Islet precursor cell (in vitro differentiated cells): ENCODE data around the gene ACSL1.
"Not testable (repeated sequence)": the region's sequence is repeated elsewhere in the genome, so short reads cannot be mapped to it uniquely, and the experiment has no call there.

ENCODE experiments used
- DNase-seq: peaks from one replicate; pipeline ENCODE4 v3.0.0-alpha.2; 2018

ACSL1 gene

DNA sequence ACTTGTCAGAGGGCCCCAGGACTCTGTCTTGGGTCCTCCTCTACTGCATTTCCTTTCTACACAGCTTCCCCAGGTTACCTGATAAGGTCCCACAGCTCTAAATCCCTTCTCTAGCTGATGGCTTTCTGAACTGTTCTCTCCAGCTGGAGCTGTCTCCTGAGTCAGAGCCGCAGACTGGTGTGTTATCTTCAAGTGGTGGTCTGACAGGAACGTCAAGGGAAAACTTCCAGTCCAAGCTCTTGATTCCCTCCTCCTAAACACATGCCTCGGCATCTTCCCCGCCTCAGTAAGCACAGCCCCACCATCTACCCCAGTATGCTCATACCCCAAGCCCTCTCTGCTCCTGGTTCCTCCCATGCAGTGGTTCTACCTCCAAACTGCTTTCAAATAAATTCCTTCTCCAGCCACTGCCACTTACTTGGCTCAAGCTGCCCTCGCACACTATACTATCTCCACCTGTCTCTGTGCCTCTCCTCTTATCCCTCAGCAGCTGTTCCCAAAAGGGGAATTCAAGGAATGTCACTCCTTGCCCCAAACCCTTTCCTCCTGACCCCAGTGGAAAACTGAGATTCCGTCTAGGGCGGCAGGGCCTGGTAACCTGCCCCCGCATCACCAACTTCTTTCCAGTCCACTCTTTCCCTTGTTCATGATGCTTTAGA is 74.7 kb downstream of the ACSL1 start:
- DNase-seq = peak; percentile 66

DNA sequence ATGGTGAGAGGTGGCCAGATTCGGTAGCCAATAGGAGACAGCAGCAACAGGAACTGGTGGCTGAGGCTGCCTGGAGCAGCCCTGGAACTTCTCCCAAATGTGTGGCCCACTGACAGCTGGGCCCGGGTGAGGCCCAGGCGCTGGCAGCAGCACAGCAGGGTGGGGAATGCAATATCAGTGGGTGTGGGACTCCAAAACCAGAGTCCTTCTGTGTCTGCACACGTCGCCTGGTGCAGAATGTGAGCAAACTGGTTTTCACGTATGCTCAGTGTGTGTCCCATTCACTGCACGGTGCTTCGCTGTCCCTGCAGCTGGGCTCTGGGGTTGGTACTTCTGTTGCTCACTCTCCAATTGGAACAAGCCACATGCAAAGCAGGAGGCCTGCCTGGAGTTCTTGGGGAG is 77.5 kb downstream of the ACSL1 start:
- DNase-seq = peak; percentile 93

DNA sequence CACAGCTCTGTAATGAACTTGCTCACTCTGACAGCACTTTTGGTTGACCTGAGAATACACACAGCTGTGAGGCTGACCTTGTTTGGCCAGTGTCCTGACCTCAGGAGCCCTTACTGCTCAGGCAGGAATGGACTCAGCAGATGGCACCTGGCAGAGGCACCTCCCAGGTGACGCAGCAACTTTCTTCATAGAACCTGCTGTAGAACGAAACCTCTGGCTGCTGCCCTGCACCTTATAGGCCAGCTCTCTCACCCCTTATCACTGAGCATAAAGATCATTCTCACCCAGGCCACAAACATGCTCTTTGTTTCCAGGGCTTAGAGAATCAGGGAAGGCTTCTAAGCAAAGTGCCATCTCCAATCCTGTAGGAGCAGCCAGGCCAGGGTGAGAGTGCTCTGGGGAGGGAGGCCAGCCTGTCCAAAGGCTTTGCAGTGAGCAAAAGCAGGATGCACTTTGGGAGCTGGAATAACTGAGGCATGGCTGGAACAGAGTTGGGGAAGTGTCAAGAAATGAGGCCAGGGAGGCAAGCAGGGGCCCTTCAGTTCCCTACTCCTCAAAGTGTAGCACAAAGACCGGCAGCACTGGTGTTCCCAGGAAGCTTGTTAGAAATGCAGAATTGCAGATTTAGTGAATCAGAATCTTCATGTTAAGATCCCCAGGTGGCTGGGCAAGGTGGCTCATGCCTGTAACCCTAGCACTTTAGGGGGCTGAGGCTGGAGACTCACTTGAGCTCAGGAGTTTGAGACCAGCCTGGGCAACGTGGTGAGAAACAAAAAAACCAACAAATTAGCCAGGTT is 78.5 kb downstream of the ACSL1 start:
- peak; percentile 70 for DNase-seq

DNA sequence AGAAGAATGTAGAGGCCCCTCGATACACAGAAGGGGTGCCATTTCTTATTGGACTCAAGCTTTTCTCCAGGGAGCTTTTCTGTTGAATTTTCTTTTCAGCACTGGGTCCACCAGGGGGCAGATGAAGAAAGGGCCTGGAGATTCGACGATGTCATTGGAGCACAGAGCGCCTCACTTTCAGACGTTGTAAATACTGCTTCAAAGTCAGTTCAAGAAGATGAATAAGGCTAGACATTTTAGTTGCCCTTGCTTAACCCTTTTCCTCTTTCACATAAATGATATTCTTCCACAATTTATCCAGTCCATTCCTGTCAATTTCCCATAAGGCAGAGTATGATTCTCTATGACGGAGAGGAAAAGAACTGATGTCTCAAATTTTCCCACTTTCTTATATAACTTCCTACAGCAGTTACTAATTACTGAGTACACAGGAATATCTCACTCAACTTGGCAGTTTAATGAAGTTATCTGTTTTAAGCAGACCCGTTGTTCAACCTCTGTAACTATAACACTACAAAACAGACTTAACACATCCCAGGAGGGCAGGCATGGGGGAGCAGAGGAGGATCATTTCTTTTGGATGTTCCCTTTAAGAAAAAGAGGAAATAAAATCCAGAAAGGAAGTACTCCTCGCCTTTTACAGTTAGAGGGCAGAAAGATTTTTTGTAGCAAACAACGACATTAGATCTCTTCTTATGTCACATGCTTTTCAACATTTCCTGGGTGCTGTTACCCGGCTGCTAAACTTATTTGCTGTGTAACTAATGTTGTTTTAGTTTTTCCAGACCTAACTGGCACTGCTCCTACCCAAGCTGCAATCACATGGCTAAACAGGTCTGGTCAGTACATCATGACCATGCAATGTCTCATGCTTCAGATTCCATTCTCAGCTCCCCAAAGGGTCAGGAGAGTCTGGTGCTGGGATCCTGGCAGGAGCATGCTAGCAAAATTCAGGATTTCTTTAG is 79.7 kb downstream of the ACSL1 start:
- DNase-seq = peak; percentile 88

DNA sequence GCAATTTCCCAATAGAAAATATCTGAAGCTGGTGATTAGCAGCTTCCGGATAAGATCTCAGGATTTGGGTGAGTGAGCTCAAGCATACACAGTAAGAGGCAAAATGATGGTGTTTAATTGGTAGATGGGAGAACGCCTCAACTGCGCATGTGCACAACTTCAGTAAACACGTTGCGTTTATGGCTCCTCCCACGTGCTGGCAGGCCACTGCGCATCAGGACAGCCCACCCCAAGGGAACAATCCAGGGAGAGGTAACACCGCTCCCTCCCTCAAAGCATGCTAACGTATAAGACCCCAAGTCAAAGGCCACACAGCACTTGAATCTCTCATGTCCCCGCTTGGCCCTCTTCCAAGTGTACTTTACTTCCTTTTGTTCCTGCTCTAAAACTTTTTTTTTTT is 81.5 kb downstream of the ACSL1 start:
- DNase-seq = no peak

DNA sequence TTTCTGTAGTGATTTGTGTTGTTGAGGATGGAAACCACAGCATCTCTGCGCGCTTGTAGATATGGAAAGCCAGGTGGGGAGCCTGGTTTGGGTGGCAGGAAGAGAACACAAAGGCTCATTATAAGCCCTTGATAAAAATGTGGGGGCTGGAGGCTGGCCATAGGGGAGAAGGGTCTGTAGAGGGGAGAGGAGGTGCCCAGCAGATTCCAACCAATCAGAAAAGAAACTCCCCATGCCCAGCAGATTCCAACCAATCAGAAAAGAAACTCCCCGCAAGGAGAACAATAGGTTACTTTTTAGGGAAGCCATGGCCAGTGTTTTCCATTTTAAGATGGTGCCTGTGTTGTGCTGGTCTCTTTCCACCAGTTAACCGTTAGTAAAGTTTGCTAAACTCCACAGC is 82.1 kb downstream of the ACSL1 start:
- DNase-seq = no peak

DNA sequence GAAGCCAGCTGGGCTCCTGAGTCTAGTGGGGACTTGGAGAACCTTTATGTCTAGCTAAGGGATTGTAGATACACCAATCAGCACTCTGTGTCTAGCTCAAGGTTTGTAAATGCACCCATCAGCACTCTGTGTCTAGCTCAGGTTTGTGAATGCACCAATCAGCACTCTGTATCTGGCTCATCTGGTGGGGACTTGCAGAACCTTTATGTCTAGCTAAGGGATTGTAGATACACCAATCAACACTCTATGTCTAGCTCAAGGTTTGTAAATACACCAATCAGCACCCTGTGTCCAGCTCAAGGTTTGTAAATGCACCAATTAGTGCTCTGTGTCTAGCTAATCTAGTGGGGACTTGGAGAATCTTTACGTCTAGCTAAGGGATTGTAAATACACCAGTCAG is 84.1 kb downstream of the ACSL1 start:
- DNase-seq = not testable (repeated sequence)

DNA sequence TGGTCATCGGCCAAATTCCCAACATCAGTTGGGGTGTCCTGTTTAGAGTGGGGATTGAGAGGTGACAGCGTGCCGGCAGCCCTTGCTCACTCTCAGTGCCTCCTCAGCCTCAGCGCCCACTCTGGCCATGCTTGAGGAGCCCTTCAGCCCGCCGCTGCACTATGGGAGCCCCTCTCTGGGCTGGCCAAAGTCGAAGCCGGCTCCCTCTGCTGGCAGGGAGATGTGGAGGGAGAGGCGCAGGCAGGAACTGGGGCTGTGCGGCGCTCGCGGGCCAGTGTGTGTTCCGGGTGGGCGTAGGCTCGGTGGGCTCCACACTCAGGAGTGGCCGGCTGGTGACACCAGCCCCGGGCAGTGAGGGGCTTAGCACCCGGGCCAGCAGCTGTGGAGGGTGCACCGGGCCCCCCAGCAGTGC is 84.8 kb downstream of the ACSL1 start:
- DNase-seq = no peak

DNA sequence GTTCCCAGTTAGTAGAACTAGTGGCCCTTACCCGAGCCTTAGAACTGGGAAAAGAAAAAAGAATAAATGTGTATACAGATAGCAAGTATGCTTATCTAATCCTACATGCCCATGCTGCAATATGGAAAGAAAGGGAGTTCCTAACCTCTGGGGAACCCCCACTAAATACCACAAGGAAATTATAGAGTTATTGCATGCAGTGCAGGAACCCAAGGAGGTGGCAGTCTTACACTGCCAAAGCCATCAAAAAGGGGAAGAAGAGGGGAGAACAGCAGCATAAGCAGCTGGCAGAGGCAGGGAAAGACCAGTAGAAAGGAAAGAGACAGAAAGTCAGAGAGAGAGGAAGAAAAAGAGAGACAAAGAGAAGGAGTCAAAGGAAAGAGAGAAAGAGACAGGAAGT is 86.2 kb downstream of the ACSL1 start:
- not testable (repeated sequence) for DNase-seq

DNA sequence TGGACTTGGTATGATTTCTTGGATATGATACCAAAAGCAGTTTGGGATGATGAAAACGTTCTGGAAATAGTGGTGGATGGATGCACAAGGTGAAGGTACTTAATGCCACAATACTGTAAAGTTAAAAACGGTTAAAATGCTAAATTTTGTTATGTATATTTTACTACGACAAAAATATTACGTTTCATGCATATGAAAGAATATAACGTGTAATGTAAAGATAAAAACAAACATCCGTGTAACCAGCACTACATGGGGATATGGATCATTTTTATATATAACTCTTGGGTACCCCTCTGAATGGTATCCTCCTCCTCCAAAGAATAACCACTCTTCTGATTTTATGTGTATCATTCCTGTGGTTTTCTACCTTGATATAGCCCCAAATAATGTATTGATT is 91.0 kb downstream of the ACSL1 start:
- no peak for DNase-seq

DNA sequence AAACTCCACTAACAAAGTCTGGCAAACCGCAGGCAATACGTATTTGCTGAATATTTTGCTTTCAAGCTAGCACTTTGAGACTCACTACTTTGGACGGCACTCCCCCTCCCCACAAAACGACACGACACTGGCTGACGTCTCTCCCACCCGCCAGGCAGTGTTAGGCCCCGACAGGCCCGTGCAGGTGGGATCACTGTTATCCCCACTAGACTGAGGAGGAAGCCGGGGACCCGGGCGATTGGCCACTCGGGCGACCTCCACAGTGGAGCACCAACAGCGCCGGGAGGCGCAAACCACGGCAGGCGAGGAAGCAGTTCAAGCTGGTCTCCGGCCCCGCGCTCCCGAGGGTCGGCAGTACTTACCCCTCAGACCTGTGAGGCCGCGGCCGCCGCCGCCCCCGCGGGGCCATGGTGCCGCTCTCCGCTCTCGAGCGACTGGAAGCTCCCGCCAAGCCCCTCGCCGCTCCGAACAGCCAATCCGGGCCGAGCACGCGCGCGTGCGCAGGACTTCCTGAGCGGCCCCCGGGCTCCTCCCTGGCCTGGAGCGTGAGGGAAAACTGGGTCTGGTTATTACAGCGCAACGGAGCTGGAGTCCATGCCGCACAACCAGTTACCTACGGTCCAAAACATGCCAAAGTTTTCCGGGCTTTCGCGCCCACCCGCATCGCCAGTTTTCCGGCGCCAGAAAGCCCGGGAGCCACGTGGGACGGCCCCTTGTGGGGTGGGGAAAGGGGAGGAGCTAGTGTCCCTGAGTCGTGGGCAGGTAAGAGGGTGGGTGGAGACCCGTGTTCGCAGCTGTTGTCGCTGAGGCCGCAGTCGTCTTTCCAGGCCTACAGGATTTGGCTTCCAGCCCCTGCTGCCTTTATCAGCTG is 91.9 kb downstream of the ACSL1 start, which contains the start of gene CENPU:
Gene CENPU, minus strand, starts transcription at position 443 of the 871 bp plus-strand sequence. Its CDS starts 34 bp downstream, at position 409.
- peak; percentile 99 for DNase-seq

DNA sequence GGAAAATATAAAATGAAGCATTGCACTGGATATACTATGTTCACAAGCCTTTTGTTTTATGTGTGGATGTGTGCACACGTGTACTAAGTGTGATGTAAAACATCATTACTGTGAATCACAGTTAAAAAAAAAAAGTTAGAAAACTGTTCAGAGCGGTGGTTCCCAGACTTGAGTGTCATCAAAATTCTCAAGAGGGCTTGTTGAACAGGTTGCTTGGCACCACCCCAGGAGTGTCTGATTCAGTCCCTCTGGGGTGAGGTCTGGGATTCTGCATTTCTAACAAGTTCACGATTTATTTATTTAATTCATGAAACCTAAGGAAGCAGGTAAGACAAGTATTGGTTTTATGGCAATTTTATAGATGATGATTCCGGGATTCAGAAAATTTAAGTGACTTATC is 93.6 kb downstream of the ACSL1 start:
- no peak for DNase-seq

DNA sequence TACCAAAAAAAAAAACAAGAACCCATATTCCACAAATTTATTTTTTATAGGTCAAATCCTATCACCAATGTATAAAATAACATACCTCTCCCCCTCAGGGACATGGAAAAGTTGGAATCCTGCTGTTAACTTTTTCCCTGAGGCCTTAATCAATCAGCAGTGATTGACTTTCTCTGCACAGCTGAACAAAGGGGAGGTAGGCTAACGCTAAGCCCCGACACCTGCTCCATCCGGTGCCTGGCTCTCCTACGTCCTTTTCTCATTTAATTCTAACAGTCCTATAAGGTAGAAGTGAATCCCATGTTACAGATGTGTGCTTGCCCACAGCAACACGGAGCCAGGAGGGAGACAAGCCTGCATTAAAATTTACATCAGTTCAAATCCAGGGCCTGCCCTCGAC is 94.7 kb downstream of the ACSL1 start:
- no peak for DNase-seq

DNA sequence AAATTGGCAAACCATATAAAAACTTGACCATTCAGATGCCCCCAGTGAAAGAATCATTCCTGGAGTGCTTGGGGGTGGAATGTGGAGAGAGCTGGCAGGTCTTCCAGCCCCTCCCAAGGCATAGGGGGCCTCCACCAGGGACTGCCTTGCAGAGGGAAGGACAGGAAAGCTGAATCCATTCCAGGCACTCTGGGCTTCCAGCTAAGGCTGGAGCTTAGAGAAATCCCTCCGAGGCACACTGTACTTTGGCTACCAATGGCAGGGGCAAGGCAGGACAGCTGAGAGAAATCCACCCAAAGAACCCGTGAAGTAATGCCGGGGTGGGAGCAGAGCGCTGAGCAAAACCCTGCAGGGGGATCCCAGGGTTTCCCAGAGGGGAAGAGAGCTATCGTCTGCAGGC is 95.8 kb downstream of the ACSL1 start:
- no peak for DNase-seq

DNA sequence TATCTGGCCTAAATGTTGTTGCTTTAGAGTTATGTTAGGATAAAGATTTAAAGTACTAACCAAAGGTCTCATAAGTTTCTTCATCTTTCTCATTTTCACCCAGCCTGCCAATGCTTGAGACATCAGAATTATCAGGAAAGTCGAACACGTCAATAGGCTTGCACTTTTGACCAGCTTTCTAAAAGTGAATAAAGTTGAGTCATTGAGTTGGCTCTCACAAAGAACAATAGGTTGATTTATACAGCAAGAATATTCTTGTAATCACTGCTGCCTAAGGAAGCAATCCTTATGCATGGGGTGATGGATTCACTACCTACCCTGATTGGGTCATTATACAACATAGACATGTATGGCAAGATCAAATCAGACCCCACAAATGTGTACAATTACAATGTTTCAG is 96.9 kb downstream of the ACSL1 start:
- DNase-seq = no peak

DNA sequence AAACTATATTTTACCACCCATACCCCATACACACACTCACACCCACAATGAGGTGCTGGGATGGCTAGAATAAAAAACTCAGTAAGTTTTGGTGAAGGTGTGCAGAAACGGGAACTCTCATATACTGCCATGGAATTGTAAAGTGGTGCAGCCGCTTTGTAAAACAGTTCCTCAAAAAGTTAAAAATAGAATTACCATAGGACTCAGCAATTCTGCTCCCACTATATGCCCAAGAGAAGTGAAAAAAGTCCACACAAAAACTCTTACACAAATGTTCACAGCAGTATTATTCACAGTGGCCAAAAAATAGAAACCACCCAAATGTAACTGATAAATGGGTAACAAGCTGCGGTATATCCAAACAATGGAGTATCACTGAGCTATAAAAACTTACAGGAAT is 98.3 kb downstream of the ACSL1 start:
- DNase-seq = no peak

DNA sequence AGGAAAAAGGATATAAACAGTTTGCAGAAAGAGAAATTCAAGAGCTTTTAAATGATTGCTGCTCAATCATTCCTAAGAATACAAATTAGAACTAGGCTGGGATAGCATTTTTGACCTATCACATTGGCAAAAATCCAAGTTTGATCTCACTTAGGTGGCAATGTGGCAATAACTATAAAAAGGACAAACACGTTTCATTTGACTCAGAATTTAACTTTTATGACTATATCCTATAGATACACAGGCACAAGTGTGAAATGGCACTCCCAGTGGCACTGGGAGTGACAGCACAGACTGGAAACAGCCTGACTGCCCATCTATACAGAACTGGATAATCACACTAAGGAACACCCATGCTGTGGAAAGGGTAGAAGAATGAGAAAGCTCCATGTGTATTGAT is 103.0 kb downstream of the ACSL1 start:
- no peak for DNase-seq

DNA sequence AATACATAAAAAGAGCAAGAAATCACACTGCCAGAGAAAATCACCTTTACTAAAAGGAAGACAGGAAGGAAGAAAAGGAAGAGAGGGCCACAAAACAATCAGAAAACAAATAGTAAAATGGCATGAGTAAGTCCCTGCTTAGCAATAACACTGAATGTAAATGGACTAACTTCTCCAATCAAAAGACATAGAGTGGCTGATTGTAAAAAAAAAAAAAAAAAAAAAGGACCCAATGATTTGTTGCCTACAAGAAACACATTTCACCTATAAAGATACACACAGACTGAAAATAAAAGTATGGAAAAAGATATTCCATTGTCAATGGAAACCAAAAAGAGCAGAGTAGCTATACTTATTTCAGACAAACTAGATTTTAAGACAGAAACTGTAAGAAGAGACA is 104.5 kb downstream of the ACSL1 start:
- DNase-seq = no peak

DNA sequence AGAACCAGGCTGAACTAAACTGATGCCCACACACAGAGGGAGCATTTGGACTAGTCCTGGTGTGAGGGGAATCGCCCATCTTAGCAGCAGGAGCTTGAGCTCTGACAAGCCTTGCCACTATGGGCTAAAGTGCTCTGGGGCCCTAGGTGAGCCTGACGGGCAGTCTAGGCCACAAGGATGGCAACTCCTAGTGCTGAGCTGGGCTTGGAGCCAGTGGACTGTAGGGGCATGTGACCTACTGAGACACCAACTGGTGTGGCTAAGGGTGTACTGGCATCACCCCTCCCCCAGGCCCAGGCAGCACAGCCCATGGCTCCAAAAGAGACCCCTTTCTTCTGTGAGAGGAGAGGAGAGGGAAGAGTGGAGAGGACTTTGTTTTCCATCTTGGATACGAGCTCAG is 106.4 kb downstream of the ACSL1 start:
- no peak for DNase-seq

DNA sequence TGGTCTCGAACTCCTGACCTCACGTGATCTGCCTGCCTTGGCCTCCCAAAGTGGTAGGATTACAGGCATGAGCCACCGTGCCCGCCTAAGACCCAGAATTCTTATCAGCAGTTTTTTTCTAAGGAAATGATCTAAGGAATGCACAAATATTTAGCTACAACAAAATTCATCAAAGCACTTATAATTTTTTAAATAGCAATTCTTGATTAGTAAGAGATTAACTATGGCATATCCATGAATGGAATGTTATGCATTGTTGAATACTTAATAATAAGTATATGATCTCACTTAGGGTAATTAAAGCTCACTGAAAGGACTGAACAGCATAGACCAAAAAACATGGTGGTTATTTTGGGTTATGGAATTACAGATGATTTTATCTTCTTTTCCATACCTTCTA is 110.2 kb downstream of the ACSL1 start:
- DNase-seq = no peak

DNA sequence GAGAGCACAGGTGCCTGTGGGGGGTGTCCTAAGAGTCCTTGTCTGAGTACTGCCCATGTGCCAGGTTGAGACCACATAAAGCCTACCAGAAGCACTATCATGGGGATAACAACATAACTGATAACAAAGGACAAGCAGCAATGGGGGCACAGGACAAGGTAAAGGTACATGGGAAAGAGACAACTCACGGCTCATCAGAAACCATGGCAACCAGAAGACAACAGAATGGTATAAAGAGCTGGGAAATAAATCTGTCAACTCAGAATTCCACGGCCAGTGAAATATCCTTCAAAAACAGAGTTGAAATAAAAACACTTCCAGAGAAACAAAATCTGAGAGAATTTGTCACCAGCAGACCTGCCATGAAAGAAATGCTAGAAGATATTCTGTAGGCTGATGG is 111.9 kb downstream of the ACSL1 start:
- no peak for DNase-seq

DNA sequence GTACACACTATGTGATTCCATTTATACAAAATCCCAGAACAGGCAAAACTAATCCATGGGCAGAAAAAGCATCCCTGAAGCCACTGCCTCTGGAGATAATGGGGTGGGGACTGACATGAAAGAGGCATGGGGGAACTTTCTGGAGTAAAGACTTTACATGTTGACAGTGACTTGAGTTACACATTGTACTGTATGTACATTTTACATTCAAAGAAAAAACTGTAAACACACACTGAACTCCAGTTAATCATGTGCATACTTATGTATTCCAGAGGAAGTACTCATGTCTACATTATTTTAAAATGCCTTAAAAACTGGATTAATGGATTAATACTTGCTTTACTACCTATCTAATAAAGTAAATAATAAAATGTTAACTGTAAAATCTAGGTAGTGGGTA is 113.4 kb downstream of the ACSL1 start:
- no peak for DNase-seq
